Measurements from ENCODE around the gene NT5C3A.
"Not testable (repeated sequence)": the region's sequence is repeated elsewhere in the genome, so short reads cannot be mapped to it uniquely, and the experiment has no call there.

NT5C3A gene

GRCh38 chr7:33041631-33042428 lies 20.7 kb downstream of the NT5C3A start:
- DNase-seq (ENCODE audit: low read depth) = no peak

DNA sequence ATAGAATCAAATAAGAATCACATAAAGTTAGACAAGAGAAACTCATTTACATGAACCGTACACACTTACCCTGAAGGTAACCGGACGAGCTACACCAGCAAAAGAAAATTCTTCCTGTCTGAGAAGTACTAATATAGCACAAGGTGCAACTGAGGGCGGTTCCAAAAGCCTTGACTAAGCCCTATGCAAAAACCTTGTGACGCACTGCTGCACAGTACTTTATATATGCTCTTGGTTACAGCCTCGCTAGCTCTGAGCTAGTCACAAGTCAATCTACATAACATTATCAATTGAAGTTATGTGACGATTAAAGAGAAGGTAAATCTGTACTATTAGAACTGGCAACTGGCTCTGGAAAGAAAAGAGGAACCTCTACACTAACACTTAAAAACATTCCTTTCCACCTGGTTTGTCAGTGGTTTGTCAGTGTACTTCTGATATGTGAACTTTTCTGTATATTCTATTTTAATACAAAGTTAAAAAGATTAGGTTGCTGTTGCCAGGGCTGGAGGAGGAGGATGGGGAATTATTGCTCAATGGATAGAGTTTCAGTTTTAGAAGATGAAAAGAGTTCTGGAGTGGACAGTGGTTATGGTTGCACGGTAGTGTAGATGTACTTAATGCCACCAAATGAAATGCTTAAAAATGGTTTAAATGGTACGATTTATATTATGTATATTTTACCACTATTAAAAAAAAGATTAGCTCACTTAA lies 21.6 kb downstream of the NT5C3A start:
- peak; percentile 54 for DNase-seq (ENCODE audit: low read depth)

- DNase-seq (ENCODE audit: low read depth) = no peak
Measured at GRCh38 chr7:33039903-33040292, 22.7 kb downstream of the NT5C3A start.

DNA sequence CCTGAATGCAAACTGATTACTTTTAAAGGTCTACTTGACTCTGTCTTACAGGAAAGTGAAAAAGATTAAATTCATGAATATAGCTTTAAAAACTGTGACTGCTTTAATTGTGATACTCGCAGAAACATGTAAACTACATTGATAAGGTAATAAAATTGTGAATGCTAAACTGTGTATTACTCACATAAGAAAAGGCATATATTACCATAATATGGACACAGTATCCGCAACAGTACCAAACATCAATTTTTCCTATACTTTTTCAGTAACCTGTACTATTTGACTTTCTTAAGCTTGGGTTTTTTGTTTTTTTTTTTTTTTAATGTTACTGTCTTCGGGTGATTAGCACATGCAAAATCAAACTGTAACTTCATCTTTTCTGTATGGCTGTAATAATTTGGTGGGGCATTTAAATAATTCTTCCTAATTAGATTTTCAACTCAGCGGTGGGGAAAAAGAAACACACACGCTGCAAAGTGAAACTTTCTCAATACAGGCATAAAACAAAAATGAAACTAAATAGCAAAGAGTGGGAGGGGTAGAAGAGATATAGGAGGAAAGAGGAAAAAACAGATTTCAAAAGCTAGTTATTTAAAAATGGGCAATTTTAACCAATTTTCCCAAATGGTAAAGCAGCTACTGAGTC lies 23.2 kb downstream of the NT5C3A start:
- peak; percentile 33 for DNase-seq (ENCODE audit: low read depth)

- no peak for DNase-seq (ENCODE audit: low read depth)
Measured at GRCh38 chr7:33038639-33039038, 23.9 kb downstream of the NT5C3A start.

DNA sequence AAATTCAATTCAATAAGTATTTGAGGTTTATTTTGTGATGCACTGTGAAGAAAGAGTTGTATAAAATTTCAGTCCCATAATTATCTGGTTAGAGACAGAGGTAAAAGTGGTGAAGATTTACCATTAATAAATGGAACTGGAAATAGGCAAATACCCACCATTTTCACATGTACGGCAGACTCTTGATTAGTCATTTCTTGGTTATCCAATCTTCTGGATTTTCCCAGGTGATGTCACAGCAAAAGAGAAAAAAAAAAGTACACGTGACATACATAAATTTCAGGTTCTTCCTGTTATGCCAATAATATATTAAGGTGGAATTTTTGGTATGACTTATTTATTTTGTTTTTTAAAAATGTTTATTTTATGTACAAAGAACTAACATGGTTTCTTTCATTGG lies 26.8 kb downstream of the NT5C3A start:
- no peak for DNase-seq (ENCODE audit: low read depth)

- DNase-seq (ENCODE audit: low read depth) = no peak
Measured at GRCh38 chr7:33024189-33024757, 38.3 kb downstream of the NT5C3A start.

GRCh38 chr7:33012364-33012763 lies 50.2 kb downstream of the NT5C3A start:
- DNase-seq (ENCODE audit: low read depth) = no peak

GRCh38 chr7:33009734-33010133 lies 52.8 kb downstream of the NT5C3A start:
- DNase-seq (ENCODE audit: low read depth) = no peak

DNA sequence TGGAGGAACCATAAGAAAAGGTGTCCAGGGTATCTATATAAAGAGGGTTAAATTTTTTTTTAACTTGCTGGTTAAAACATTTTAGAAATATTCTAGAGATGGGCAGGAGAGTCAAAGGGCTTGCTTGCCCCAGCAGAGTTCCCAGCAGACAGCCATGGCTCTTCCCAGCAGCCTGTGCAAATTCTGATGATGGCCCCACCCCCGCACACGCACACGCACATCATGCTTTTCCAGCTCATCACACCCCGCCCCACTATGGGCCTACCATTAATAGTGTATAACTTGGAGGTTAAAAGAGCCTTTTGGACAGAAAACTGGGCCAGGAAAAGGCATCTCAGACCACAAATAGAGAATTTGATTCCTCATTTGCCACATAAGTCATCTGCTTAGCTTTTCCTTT lies 56.9 kb downstream of the NT5C3A start:
- DNase-seq (ENCODE audit: low read depth) = not testable (repeated sequence)

DNA sequence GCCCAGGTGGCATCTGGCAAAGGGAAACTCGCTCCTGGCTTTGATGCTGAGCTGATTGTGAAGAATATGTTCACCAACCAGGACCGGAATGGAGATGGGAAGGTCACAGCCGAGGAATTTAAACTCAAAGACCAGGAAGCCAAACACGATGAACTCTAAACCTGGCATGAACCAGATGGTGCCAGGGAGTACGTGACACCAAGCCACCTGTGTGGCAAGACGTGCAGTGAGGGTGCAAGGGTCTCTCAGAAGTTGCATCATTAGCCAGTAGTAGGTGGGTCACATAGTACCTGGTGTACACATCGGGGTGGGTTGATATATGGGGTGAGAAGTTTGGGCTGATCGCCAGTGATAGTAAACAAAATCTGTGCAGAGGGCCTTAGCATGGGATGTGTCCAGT lies 57.4 kb downstream of the NT5C3A start:
- DNase-seq (ENCODE audit: low read depth) = not testable (repeated sequence)

DNA sequence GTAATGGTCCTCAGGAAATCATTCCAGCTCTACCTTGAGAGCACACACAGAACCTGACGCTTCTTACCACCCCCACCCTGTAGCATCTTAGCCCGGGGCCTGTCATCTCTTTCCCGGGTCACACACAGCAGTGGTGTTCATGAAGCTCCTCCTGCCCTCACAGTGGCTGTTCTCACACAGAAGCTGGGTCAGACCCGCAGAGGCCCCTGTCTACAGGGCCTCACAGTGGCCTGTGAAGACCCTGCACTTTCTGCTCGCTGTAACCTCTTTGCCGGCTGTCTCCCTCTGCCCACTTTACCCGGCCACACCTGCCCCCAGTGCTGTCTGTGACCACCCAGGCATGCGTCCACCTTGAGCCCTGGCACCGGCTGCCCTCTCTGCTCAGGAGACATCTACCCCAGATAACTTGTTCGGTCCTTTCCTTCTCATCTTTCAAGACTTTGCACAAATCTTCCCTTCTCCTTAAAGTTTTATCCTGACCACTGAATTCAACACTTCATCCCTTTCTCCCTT lies 58.4 kb downstream of the NT5C3A start:
- not testable (repeated sequence) for DNase-seq (ENCODE audit: low read depth)

DNA sequence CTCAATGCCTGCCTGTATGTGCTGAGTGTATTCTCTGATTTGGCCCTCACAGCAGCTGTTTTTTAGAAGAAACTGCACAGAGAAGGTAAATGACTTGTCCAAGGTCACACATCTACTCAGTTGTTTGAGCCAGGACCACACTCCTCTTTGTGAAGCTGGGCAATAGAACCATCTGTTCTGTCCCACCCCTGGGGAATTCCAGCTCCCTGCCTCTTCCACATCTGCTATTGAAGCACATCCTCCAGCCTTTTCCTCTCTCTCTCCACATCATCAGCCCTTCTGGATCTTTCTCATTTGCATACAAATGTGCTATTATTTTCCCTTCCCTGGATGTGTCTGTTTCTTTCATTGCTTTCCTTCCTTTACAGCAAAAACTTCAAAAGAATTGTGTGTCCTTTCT lies 59.5 kb downstream of the NT5C3A start:
- not testable (repeated sequence) for DNase-seq (ENCODE audit: low read depth)

GRCh38 chr7:32999380-32999779 lies 63.2 kb downstream of the NT5C3A start:
- DNase-seq (ENCODE audit: low read depth) = peak; percentile 20

- peak; percentile 79 for DNase-seq (ENCODE audit: low read depth)
Measured at GRCh38 chr7:32998361-32999171, 64.0 kb downstream of the NT5C3A start.

DNA sequence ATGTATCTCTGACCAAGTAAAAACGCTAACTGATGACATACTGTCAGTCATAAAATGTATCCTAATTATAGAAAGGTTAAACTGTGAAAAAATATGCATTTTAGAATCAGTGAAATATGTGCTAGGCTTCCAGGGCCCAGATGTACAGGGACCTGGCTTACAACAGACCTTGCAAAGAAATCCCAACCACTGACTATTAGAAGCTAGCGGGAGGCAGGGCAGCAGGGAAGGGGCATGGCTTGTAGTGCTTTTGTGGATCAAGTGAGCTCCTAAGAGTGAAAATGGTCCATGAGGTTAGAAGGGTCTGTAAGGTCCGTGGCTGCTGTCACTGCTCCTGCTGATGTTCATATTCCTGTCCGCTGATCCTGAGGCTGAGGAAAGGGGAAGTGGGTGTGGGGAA lies 64.6 kb downstream of the NT5C3A start:
- DNase-seq (ENCODE audit: low read depth) = peak; percentile 6

DNA sequence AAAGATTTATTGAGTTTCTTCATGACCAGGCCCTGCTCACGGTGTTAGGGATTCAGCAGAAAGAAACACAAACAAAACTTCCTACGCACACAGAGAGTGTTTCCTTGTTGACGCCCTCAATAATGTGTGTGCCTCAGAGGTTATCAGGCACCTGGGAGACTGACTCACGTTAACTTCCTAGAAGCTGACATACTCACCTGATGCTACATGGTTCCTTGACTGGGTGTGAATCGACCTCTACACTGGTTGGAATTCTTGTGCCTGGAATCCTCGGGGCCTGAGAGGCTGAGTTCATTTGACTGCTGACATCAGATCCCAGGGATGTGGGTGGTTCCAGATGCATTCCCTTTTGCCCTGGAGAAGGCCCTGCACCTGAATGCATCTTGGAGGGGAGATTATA lies 69.8 kb downstream of the NT5C3A start:
- not testable (repeated sequence) for DNase-seq (ENCODE audit: low read depth)

DNA sequence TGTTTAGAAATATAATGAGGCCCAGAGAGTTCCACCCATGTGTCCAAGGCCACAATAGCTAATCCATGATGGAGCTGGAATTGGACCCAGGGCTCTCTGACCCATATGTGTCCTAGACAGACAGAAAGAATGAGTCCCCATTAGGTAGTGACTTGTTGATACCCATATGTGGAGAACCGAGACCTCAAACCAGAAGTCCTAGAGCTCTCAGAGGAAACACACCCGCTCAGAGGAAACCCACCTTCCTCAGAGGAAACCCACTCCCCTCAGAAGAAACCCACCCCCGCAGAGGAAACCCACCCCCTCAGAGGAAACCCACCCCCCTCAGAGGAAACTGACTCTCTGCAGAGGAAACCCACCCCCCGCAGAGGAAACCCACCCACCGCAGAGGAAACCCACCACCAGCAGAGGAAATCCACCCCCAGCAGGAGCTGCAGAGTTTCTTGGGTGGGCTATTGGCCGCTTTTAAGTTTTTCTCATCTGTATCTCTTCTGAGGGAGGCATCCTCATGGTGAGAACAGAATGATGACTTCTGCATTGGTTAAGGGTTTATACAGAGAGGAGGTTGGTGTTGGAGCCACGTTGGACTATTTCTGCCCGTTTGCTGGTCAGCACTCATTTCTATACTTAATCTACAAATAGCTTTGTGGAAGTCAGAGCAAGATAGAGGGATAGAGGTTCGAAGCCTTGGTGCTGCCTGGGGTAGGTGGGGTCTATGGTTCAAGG lies 70.4 kb downstream of the NT5C3A start:
- not testable (repeated sequence) for DNase-seq (ENCODE audit: low read depth)

GRCh38 chr7:32991068-32991585 lies 71.4 kb downstream of the NT5C3A start:
- peak; percentile 49 for DNase-seq (ENCODE audit: low read depth)

- DNase-seq (ENCODE audit: low read depth) = not testable (repeated sequence)
Measured at GRCh38 chr7:32988148-32988547, 74.4 kb downstream of the NT5C3A start.

- DNase-seq (ENCODE audit: low read depth) = not testable (repeated sequence)
Measured at GRCh38 chr7:32979902-32980301, 82.7 kb downstream of the NT5C3A start.
